T-cell (primary cell): Measurements from ENCODE around the gene LOX. TPM values are rescaled to one million over a fixed set of nuclear protein-coding genes. Genes with fewer than 3 reads are reported as not detected.

Experiments used
- ATAC-seq, 4 experiments: fragments of 200-7000 bp in 3 of 4; fragments of 150-1000 bp in 1 of 4; cut with Tn5 transposase; replicated peaks in 1 of 4; 1 replicate in 3 of 4; 2 replicates in 1 of 4; pipeline ENCODE4 v1.10.0; 2021; ENCODE audit warnings: moderate library complexity in 3 of 4, mild to moderate bottlenecking in 2 of 4, moderate number of reproducible peaks in 1 of 4
- CTCF ChIA-PET, 2 donors: fragments of 300-600 bp; sonication (Branson Sonifier 250); formaldehyde crosslinking; loops; one replicate each; lab custom pipeline; 2022; ENCODE audit warnings: antibody characterized with exemption in 2 of 2; lab: Charles Lee
- POLR2A ChIA-PET, 2 donors: fragments of 300-600 bp; sonication (Branson Sonifier 250); formaldehyde crosslinking; loops; one replicate each; lab custom pipeline; 2022; ENCODE audit warnings: antibody characterized with exemption in 2 of 2; lab: Charles Lee
- DNase-seq, 35 experiments: peaks; one replicate each; pipeline versions ENCODE4 v3.0.0 to v3.0.0-alpha.2; 2013 to 2023
- H3K27ac ChIP-seq: one replicate; pipeline ENCODE4 v1.5.1; 2013; ENCODE audit warnings: low read length
- H3K27me3 ChIP-seq, 2 experiments: replicated peaks in 1 of 2; 1 replicate in 1 of 2; 2 replicates in 1 of 2; pipeline versions ENCODE4 v1.6.1 to v1.7.0; 2013; ENCODE audit warnings: low read length in 1 of 2, mixed read lengths in 1 of 2; ENCODE audit not compliant: control insufficient read depth in 2 of 2, insufficient read depth in 2 of 2; ENCODE audit errors: extremely low read depth in 1 of 2
- H3K36me3 ChIP-seq, 2 donors: 1 replicate in 1 of 2; 2 replicates in 1 of 2; pipeline versions ENCODE4 v1.6.1 to v1.7.0; 2013; ENCODE audit warnings: low read length in 1 of 2; ENCODE audit not compliant: control insufficient read depth in 2 of 2, insufficient read depth in 1 of 2; ENCODE audit errors: extremely low read depth in 1 of 2
- H3K4me1 ChIP-seq, 2 experiments: 1 replicate in 1 of 2; 2 replicates in 1 of 2; pipeline versions ENCODE4 v1.6.1 to v1.7.0; 2013; ENCODE audit warnings: low read length in 2 of 2, mixed read lengths in 1 of 2; ENCODE audit not compliant: insufficient read depth in 2 of 2, control insufficient read depth in 1 of 2; ENCODE audit errors: extremely low read depth in 1 of 2
- H3K4me3 ChIP-seq, 2 donors: 1 replicate in 1 of 2; 2 replicates in 1 of 2; pipeline versions ENCODE4 v1.5.1 to v1.7.0; 2013; ENCODE audit warnings: mild to moderate bottlenecking in 2 of 2, low read length in 1 of 2, moderate library complexity in 1 of 2; ENCODE audit not compliant: control insufficient read depth in 1 of 2; ENCODE audit errors: extremely low read depth in 1 of 2
- H3K9me3 ChIP-seq: 2 replicates; pipeline ENCODE4 v1.7.0; 2013
- H3K27ac Mint-ChIP-seq, 2 donors: one replicate each; pipeline ENCODE4 v1.8.0; 2020 to 2021; ENCODE audit warnings: mild to moderate bottlenecking in 2 of 2, mixed read lengths in 2 of 2
- H3K27me3 Mint-ChIP-seq, 2 donors: one replicate each; pipeline ENCODE4 v1.8.0; 2021 to 2022; ENCODE audit warnings: mixed read lengths in 2 of 2
- H3K36me3 Mint-ChIP-seq: one replicate; pipeline ENCODE4 v1.8.0; 2021; ENCODE audit warnings: mixed read lengths
- H3K4me1 Mint-ChIP-seq, 3 donors: one replicate each; pipeline ENCODE4 v1.8.0; 2020 to 2022; ENCODE audit warnings: mixed read lengths in 3 of 3, mild to moderate bottlenecking in 1 of 3
- H3K4me3 Mint-ChIP-seq, 3 donors: one replicate each; pipeline ENCODE4 v1.8.0; 2020 to 2022; ENCODE audit warnings: mild to moderate bottlenecking in 3 of 3, mixed read lengths in 3 of 3, moderate library complexity in 3 of 3
- H3K9me3 Mint-ChIP-seq, 3 donors: one replicate each; pipeline ENCODE4 v1.8.0; 2020 to 2022; ENCODE audit warnings: mixed read lengths in 3 of 3
- WGBS: methylation state at CpG from one replicate; pipeline ENCODE4 v1.1.5; 2013; ENCODE audit warnings: missing lambda C conversion rate; ENCODE audit not compliant: insufficient coverage; 5-methylcytosine and 5-hydroxymethylcytosine counted together
- total RNA-seq, 35 experiments: library from RNA in 6 of 35; stranded (reverse) in 6 of 35; fragments of 120-200 nt in 1 of 35; gene quantifications; one replicate each; pipeline versions ENCODE4 v1.2.1 to v1.2.4 and lab custom pipeline; 2013 to 2026

LOX gene
- total RNA-seq, 5 donors from 2014 or later (not counting 1 experiment from before 2014, with no cell fraction given), result 0.20 to 0.88 (median 0.51) TPM; not detected in 2

- CTCF ChIA-PET, result no interaction called here
These were observed 27.1 kb downstream of the LOX start for GRCh38 chr5:122050959-122051358.

GRCh38 chr5:122040636-122041302 lies 37.3 kb downstream of the LOX start:
- no peaks in the 10 kb centered on the region for H3K9me3 ChIP-seq
- no peaks in the 10 kb centered on the region for H3K4me1 ChIP-seq
- H3K27me3 ChIP-seq, result no peaks in the 10 kb centered on the region
- 100% methylated on average over 1 of the region's 3 CpGs for WGBS
- Mint-ChIP-seq H3K27ac (no peak overlapping the region), H3K4me1 (no peaks in the 10 kb centered on the region), H3K4me3 (no peak overlapping the region), H3K36me3 (peaks cover 23% of the 10 kb centered on the region), H3K9me3 (peaks cover 0 to 11% (median 8%) of the 10 kb centered on the region in 3 donors), H3K27me3 (no peaks in the 10 kb centered on the region)
- DNase-seq (no peak), ATAC-seq (no peak)
- CTCF ChIA-PET, result no interaction called here
- H3K36me3 ChIP-seq, result peaks cover 0 to 3% of the 10 kb centered on the region in 2 donors
- no peak overlapping the region for H3K4me3 ChIP-seq
- H3K27ac ChIP-seq, result no peak overlapping the region
- POLR2A ChIA-PET, result interaction anchor here in 1 of 2 donors (0.6 kb wide), 1 partner anchor 24 kb away, joined by 3 read pairs; no protein-coding TSS in a partner anchor

More at GRCh38 chr5:122050959-122051358, 27.1 kb downstream of the LOX start:
- no peaks in the 10 kb centered on the region for H3K27me3 ChIP-seq
- no peaks in the 10 kb centered on the region for H3K27me3 Mint-ChIP-seq
- POLR2A ChIA-PET, result no interaction called here
- peaks cover 0 to 2% (median 0%) of the 10 kb centered on the region in 3 donors for H3K9me3 Mint-ChIP-seq
- H3K36me3 Mint-ChIP-seq, result peaks cover 50% of the 10 kb centered on the region
- no peaks in the 10 kb centered on the region for H3K36me3 ChIP-seq
- H3K4me3 ChIP-seq, result no peak overlapping the region
- H3K27ac Mint-ChIP-seq, result no peak overlapping the region
- no peak for ATAC-seq
- no peaks in the 10 kb centered on the region for H3K4me1 ChIP-seq
- H3K9me3 ChIP-seq, result no peaks in the 10 kb centered on the region
- no peak overlapping the region for H3K4me3 Mint-ChIP-seq
- H3K27ac ChIP-seq, result no peak overlapping the region
- no peak for DNase-seq
- no peaks in the 10 kb centered on the region for H3K4me1 Mint-ChIP-seq

- Mint-ChIP-seq H3K4me3 (no peak overlapping the region), H3K4me1 (no peaks in the 10 kb centered on the region), H3K9me3 (no peaks in the 10 kb centered on the region), H3K27ac (no peak overlapping the region), H3K36me3 (peaks cover 23% of the 10 kb centered on the region), H3K27me3 (no peaks in the 10 kb centered on the region)
- Histone ChIP-seq H3K27me3 (no peaks in the 10 kb centered on the region), H3K9me3 (no peaks in the 10 kb centered on the region), H3K27ac (no peak overlapping the region), H3K4me1 (no peaks in the 10 kb centered on the region), H3K36me3 (peaks cover 0 to 3% of the 10 kb centered on the region in 2 donors), H3K4me3 (no peak overlapping the region)
- DNase-seq (no peak), ATAC-seq (no peak)
- ChIA-PET POLR2A (no interaction called here), CTCF (no interaction called here)
- 96% methylated on average over 3 of the region's 4 CpGs for WGBS
These were observed 41.7 kb downstream of the LOX start for GRCh38 chr5:122036326-122036725.

GRCh38 chr5:122035913-122036312 lies 42.1 kb downstream of the LOX start:
- no peaks in the 10 kb centered on the region for H3K27me3 ChIP-seq
- H3K4me1 Mint-ChIP-seq, result no peaks in the 10 kb centered on the region
- H3K9me3 ChIP-seq, result no peaks in the 10 kb centered on the region
- WGBS, result 83% methylated on average over 1 of the region's 2 CpGs
- no peak overlapping the region for H3K4me3 ChIP-seq
- ATAC-seq (no peak), DNase-seq (no peak)
- H3K27me3 Mint-ChIP-seq, result no peaks in the 10 kb centered on the region
- peaks cover 27% of the 10 kb centered on the region for H3K36me3 Mint-ChIP-seq
- ChIA-PET POLR2A (no interaction called here), CTCF (no interaction called here)
- peaks cover 0 to 3% of the 10 kb centered on the region in 2 donors for H3K36me3 ChIP-seq
- no peak overlapping the region for H3K27ac Mint-ChIP-seq
- no peaks in the 10 kb centered on the region for H3K9me3 Mint-ChIP-seq
- H3K4me1 ChIP-seq, result no peaks in the 10 kb centered on the region
- no peak overlapping the region for H3K4me3 Mint-ChIP-seq
- H3K27ac ChIP-seq, result no peak overlapping the region

- ChIA-PET CTCF (no interaction called here), POLR2A (no interaction called here)
- Mint-ChIP-seq H3K27ac (no peak overlapping the region), H3K27me3 (no peaks in the 10 kb centered on the region), H3K4me3 (no peak overlapping the region), H3K9me3 (no peaks in the 10 kb centered on the region), H3K36me3 (peaks cover 48% of the 10 kb centered on the region), H3K4me1 (no peaks in the 10 kb centered on the region)
- no peak overlapping the region for H3K4me3 ChIP-seq
- H3K27ac ChIP-seq, result no peak overlapping the region
- no peaks in the 10 kb centered on the region for H3K9me3 ChIP-seq
- H3K36me3 ChIP-seq, result peaks cover 0 to 14% of the 10 kb centered on the region in 2 donors
- DNase-seq, result no peak
- ATAC-seq, result no peak
- no CpG with 5 or more reads among the region's 2 CpGs for WGBS
- H3K4me1 ChIP-seq, result no peaks in the 10 kb centered on the region
- H3K27me3 ChIP-seq, result no peaks in the 10 kb centered on the region
These were observed 46.2 kb downstream of the LOX start for GRCh38 chr5:122031836-122032235.

- DNase-seq, result no peak
- Mint-ChIP-seq H3K27me3 (no peaks in the 10 kb centered on the region), H3K36me3 (peaks cover 52% of the 10 kb centered on the region), H3K9me3 (no peaks in the 10 kb centered on the region), H3K4me3 (no peak overlapping the region), H3K4me1 (no peaks in the 10 kb centered on the region), H3K27ac (no peak overlapping the region)
- Histone ChIP-seq H3K27me3 (no peaks in the 10 kb centered on the region), H3K36me3 (peaks cover 0 to 11% of the 10 kb centered on the region in 2 donors), H3K27ac (no peak overlapping the region), H3K9me3 (no peaks in the 10 kb centered on the region), H3K4me3 (no peak overlapping the region), H3K4me1 (no peaks in the 10 kb centered on the region)
- POLR2A ChIA-PET, result no interaction called here
- ATAC-seq, result no peak
- CTCF ChIA-PET, result no interaction called here
These were observed 47.8 kb downstream of the LOX start for GRCh38 chr5:122030251-122030650.
